Neural cell (in vitro differentiated cells): ENCODE data around the gene TMEM59. TPM values are rescaled to one million over a fixed set of nuclear protein-coding genes. Genes with fewer than 3 reads are reported as not detected.

Experiments
- H2AFZ ChIP-seq: fragments of 200-600, 300-800 bp; sonication (generic), shearing (Covaris generic); 2 replicates; pipeline ENCODE4 v1.6.0; 2014; ENCODE audit warnings: low read depth, mild to moderate bottlenecking, antibody characterized with exemption, low read length, moderate library complexity
- H3F3A ChIP-seq: fragments of 200-600 bp; shearing (Covaris generic); 2 replicates; pipeline ENCODE4 v1.6.1; 2016; ENCODE audit warnings: mild to moderate bottlenecking, moderate library complexity, mixed read lengths, antibody characterized with exemption, low read length; ENCODE audit not compliant: insufficient read depth, poor library complexity, severe bottlenecking
- H3K27ac ChIP-seq: fragments of 200-600, 300-800 bp; sonication (generic), shearing (Covaris generic); 2 replicates; pipeline ENCODE4 v1.5.1; 2014; ENCODE audit warnings: mild to moderate bottlenecking, low read length, moderate library complexity
- H3K27me3 ChIP-seq: fragments of 300-800, 200-600 bp; sonication (generic), shearing (Covaris generic); 2 replicates; pipeline ENCODE4 v1.6.0; 2014; ENCODE audit warnings: mild to moderate bottlenecking, low read depth, low read length, moderate library complexity; ENCODE audit not compliant: insufficient read depth
- H3K36me3 ChIP-seq: fragments of 300-800, 200-600 bp; sonication (generic), shearing (Covaris generic); 2 replicates; pipeline ENCODE4 v1.5.1; 2014; ENCODE audit warnings: mild to moderate bottlenecking, antibody characterized with exemption, low read length, moderate library complexity; ENCODE audit not compliant: insufficient read depth
- H3K4me2 ChIP-seq: fragments of 300-800, 200-600 bp; sonication (generic), shearing (Covaris generic); 2 replicates; pipeline ENCODE4 v1.6.0; 2014; ENCODE audit warnings: mild to moderate bottlenecking, low read length
- H3K4me3 ChIP-seq: fragments of 300-800, 200-600 bp; sonication (generic), shearing (Covaris generic); 2 replicates; pipeline ENCODE4 v1.5.1; 2014; ENCODE audit warnings: mild to moderate bottlenecking, low read length, moderate library complexity
- H3K79me2 ChIP-seq: fragments of 200-600 bp; shearing (Covaris generic); replicated peaks from 2 replicates; pipeline ENCODE4 v1.6.0; 2014; ENCODE audit warnings: mild to moderate bottlenecking, low read length, moderate library complexity; ENCODE audit not compliant: insufficient read depth
- H3K9ac ChIP-seq: fragments of 300-800, 200-600 bp; sonication (generic), shearing (Covaris generic); 2 replicates; pipeline ENCODE4 v1.6.1; 2016; ENCODE audit warnings: mild to moderate bottlenecking, low read length, mixed read lengths
- H3K9me2 ChIP-seq: fragments of 200-600 bp; shearing (Covaris generic); 2 replicates; pipeline ENCODE4 v1.6.1; 2016; ENCODE audit warnings: mild to moderate bottlenecking, low read length, mixed read lengths; ENCODE audit not compliant: insufficient read depth
- H3K9me3 ChIP-seq: fragments of 200-600, 300-800 bp; sonication (generic), shearing (Covaris generic); 2 replicates; pipeline ENCODE4 v1.6.1; 2016; ENCODE audit warnings: mild to moderate bottlenecking, mixed run types, low read length, moderate library complexity, mixed read lengths
- H4K20me1 ChIP-seq: fragments of 200-600 bp; shearing (Covaris generic); 2 replicates; pipeline ENCODE4 v1.6.1; 2016; ENCODE audit warnings: mild to moderate bottlenecking, mixed run types; ENCODE audit not compliant: insufficient read depth
- EP300 ChIP-seq: fragments of 450-650 bp; conservative IDR thresholded peaks from 2 replicates; pipeline ENCODE4 v1.6.1; 2014; ENCODE audit warnings: antibody characterized with exemption, mild to moderate bottlenecking, moderate library complexity; ENCODE audit not compliant: poor library complexity, severe bottlenecking
- EZH2 ChIP-seq: fragments of 200-600, 300-800 bp; shearing (Covaris generic), sonication (generic); IDR thresholded peaks from 2 replicates; pipeline ENCODE4 v1.6.1; 2014; ENCODE audit warnings: antibody characterized with exemption, low read length, borderline replicate concordance, mild to moderate bottlenecking; ENCODE audit not compliant: insufficient read depth, poor library complexity, severe bottlenecking
- MXI1 ChIP-seq: fragments of 450-650 bp; conservative IDR thresholded peaks from 2 replicates; pipeline ENCODE4 v1.6.1; 2014; ENCODE audit warnings: antibody characterized with exemption, mild to moderate bottlenecking; ENCODE audit not compliant: poor library complexity, severe bottlenecking
- POLR2AphosphoS5 ChIP-seq: IDR thresholded peaks from 2 replicates; pipeline ENCODE4 v1.6.1; 2012
- RAD21 ChIP-seq: fragments of 450-650 bp; conservative IDR thresholded peaks from 2 replicates; pipeline ENCODE4 v1.6.1; 2014; ENCODE audit warnings: antibody characterized with exemption, mild to moderate bottlenecking, moderate library complexity
- SMC3 ChIP-seq: fragments of 450-650 bp; conservative IDR thresholded peaks from 2 replicates; pipeline ENCODE4 v1.6.1; 2014; ENCODE audit warnings: antibody characterized with exemption, mild to moderate bottlenecking, moderate library complexity; ENCODE audit not compliant: poor library complexity
- TAF1 ChIP-seq: IDR thresholded peaks from 2 replicates; pipeline ENCODE4 v1.6.1; 2012; ENCODE audit warnings: low read depth
- polyA plus RNA-seq: library from polyadenylated mRNA; depleted of rRNA; stranded (reverse); fragments of >200 nt; gene quantifications from 2 replicates; pipeline ENCODE4 v1.2.3, GENCODE V29; 2014
- TF ChIP-seq, protein P1 (sequence below): IDR thresholded peaks from 2 replicates; pipeline ENCODE4 v1.6.1; 2012; ENCODE audit warnings: borderline replicate concordance
- TF ChIP-seq, protein P2 (sequence below): fragments of 450-650 bp; IDR thresholded peaks from 2 replicates; pipeline ENCODE4 v1.5.1; 2014; ENCODE audit warnings: antibody characterized with exemption, mild to moderate bottlenecking, moderate library complexity; ENCODE audit not compliant: poor library complexity, severe bottlenecking

The TMEM59 gene
- polyA plus RNA-seq, 1 donor from 2014 or later = 328 TPM

DNA sequence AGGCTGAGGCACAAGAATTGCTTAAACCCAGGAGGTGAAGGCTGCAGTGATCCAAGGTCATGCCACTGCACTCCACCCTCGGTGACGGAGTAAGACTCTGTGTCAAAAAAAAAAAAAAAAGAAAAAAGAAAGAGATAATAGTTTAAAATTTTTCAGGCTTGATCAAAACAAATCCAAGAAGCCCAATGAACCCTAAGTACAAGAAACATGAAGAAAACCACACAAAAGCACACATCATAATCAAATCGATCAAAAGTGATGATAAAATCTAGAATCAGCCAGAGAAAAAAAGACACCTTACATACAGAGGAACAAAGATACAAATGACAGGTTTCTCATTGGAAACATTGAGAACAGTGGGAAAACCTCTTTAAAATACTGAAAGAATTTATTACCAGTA, 66.5 kb downstream of the TMEM59 start:
- no peaks in the 10 kb centered on the region for H3K9me2 ChIP-seq
- no peak overlapping the region for H2AFZ ChIP-seq
- TF ChIP-seq EP300 (no peak), MXI1 (no peak)
- TF ChIP-seq, protein P1, sequence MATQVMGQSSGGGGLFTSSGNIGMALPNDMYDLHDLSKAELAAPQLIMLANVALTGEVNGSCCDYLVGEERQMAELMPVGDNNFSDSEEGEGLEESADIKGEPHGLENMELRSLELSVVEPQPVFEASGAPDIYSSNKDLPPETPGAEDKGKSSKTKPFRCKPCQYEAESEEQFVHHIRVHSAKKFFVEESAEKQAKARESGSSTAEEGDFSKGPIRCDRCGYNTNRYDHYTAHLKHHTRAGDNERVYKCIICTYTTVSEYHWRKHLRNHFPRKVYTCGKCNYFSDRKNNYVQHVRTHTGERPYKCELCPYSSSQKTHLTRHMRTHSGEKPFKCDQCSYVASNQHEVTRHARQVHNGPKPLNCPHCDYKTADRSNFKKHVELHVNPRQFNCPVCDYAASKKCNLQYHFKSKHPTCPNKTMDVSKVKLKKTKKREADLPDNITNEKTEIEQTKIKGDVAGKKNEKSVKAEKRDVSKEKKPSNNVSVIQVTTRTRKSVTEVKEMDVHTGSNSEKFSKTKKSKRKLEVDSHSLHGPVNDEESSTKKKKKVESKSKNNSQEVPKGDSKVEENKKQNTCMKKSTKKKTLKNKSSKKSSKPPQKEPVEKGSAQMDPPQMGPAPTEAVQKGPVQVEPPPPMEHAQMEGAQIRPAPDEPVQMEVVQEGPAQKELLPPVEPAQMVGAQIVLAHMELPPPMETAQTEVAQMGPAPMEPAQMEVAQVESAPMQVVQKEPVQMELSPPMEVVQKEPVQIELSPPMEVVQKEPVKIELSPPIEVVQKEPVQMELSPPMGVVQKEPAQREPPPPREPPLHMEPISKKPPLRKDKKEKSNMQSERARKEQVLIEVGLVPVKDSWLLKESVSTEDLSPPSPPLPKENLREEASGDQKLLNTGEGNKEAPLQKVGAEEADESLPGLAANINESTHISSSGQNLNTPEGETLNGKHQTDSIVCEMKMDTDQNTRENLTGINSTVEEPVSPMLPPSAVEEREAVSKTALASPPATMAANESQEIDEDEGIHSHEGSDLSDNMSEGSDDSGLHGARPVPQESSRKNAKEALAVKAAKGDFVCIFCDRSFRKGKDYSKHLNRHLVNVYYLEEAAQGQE = no peak
- TF ChIP-seq, protein P2, sequence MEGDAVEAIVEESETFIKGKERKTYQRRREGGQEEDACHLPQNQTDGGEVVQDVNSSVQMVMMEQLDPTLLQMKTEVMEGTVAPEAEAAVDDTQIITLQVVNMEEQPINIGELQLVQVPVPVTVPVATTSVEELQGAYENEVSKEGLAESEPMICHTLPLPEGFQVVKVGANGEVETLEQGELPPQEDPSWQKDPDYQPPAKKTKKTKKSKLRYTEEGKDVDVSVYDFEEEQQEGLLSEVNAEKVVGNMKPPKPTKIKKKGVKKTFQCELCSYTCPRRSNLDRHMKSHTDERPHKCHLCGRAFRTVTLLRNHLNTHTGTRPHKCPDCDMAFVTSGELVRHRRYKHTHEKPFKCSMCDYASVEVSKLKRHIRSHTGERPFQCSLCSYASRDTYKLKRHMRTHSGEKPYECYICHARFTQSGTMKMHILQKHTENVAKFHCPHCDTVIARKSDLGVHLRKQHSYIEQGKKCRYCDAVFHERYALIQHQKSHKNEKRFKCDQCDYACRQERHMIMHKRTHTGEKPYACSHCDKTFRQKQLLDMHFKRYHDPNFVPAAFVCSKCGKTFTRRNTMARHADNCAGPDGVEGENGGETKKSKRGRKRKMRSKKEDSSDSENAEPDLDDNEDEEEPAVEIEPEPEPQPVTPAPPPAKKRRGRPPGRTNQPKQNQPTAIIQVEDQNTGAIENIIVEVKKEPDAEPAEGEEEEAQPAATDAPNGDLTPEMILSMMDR = no peak
- no peak overlapping the region for H3K4me2 ChIP-seq
- no peaks in the 10 kb centered on the region for H3K36me3 ChIP-seq
- H3K9ac ChIP-seq = no peak overlapping the region
- H3K27ac ChIP-seq = no peak overlapping the region
- no peaks in the 10 kb centered on the region for H3K79me2 ChIP-seq
- H3K27me3 ChIP-seq = no peaks in the 10 kb centered on the region
- no peaks in the 10 kb centered on the region for H3F3A ChIP-seq
- no peaks in the 10 kb centered on the region for H3K9me3 ChIP-seq
- H4K20me1 ChIP-seq = no peaks in the 10 kb centered on the region
- no peak overlapping the region for H3K4me3 ChIP-seq

DNA sequence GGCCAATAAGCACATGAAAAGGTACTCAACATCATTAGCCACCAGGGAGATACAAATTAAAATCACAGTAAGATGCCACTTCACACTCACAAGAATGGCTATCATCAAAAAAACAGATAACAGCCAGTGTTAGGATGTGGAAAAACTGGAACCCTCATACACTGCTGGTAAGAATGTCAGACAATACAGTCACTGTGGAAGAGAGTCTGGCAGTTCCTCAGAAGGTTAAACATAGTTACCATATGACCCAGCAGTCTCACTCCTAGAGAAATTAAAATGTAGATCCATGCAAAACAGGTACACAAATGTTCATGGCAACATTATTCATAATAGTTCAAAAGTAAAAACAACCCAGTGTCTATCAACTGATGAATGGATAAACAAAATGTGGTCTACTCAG, 68.3 kb downstream of the TMEM59 start:
- H3K27ac ChIP-seq = no peak overlapping the region
- no peaks in the 10 kb centered on the region for H3K27me3 ChIP-seq
- H3F3A ChIP-seq = no peaks in the 10 kb centered on the region
- H2AFZ ChIP-seq = no peak overlapping the region
- no peaks in the 10 kb centered on the region for H3K36me3 ChIP-seq
- no peaks in the 10 kb centered on the region for H3K79me2 ChIP-seq
- no peaks in the 10 kb centered on the region for H3K9me2 ChIP-seq
- no peak overlapping the region for H3K4me2 ChIP-seq
- TF ChIP-seq, protein P2 = no peak
- TF ChIP-seq EZH2 (no peak), SMC3 (no peak), TAF1 (no peak), POLR2AphosphoS5 (no peak), MXI1 (no peak), EP300 (no peak), RAD21 (no peak)
- TF ChIP-seq, protein P1 = no peak
- H4K20me1 ChIP-seq = no peaks in the 10 kb centered on the region
- H3K9ac ChIP-seq = no peak overlapping the region
- no peaks in the 10 kb centered on the region for H3K9me3 ChIP-seq
- no peak overlapping the region for H3K4me3 ChIP-seq
